HG02938 (cell line): ENCODE results near the gene NANOGP8.

Source experiments
- ATAC-seq: cut with Tn5 transposase; IDR thresholded peaks from one replicate; pipeline ENCODE4 v1.9.1; 2021; ENCODE audit warnings: mild to moderate bottlenecking, moderate library complexity; ENCODE audit not compliant: unreplicated experiment

The NANOGP8 gene

DNA sequence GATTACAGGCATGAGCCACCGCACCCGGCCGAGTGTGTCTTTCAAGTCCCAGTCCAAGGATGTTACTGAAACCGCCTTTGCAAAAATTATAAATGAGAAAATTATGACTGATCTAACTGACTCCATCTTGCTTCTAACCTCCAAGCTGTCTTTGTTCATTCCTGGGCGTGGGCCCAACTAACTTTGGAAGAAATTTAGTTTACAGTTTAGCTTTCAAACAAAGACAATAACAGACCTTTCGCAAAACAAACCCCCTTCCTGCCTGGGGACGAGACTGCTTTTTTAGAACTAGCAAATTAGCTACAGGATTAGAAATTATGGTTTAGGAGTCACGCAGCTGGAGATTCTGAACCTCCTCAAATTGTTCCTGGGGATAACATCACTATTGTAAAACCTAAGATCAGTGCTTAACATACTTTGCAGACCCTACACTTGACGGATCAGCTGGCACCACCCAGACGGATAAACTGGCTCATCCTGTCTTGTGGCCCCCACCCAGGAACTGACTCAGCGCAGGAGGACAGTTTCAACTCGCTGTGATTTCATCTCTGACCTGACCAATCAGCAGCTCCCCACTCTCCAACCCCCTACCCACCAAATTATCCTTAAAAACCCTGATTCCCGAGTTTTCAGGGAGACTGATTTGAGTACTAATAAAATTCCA lies 23.8 kb downstream of the NANOGP8 start:
- no peak for ATAC-seq

- no peak for ATAC-seq
Observed at GRCh38 chr15:35060591-35060990, 24.5 kb downstream of the NANOGP8 start.

- no peak for ATAC-seq
Observed at GRCh38 chr15:35058534-35059054, 26.5 kb downstream of the NANOGP8 start.

GRCh38 chr15:35055416-35056105 lies 29.5 kb downstream of the NANOGP8 start:
- ATAC-seq, result no peak

GRCh38 chr15:35054380-35054779 lies 30.7 kb downstream of the NANOGP8 start:
- no peak for ATAC-seq

DNA sequence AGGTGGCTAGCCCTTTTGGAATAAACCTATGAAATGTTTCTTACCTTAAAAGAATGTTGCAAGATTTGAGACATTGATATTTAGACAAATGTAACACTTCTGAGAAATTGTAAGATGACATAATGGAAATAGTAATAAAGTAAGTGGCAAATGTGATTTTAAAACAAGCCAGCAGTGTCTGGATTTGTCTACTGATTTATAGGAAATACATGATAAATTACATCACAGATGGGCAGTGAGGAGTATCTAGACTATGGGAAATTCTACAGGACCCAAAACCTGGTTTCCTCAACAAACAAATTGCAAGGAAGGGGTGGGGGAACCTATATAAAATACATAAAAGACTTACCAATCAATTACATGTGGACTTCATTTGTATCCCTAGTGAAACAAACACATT lies 37.1 kb downstream of the NANOGP8 start:
- no peak for ATAC-seq

- ATAC-seq, result no peak
Observed at GRCh38 chr15:35047528-35047927, 37.6 kb downstream of the NANOGP8 start.

GRCh38 chr15:35043373-35044095 lies 41.6 kb downstream of the NANOGP8 start:
- ATAC-seq, result no peak

DNA sequence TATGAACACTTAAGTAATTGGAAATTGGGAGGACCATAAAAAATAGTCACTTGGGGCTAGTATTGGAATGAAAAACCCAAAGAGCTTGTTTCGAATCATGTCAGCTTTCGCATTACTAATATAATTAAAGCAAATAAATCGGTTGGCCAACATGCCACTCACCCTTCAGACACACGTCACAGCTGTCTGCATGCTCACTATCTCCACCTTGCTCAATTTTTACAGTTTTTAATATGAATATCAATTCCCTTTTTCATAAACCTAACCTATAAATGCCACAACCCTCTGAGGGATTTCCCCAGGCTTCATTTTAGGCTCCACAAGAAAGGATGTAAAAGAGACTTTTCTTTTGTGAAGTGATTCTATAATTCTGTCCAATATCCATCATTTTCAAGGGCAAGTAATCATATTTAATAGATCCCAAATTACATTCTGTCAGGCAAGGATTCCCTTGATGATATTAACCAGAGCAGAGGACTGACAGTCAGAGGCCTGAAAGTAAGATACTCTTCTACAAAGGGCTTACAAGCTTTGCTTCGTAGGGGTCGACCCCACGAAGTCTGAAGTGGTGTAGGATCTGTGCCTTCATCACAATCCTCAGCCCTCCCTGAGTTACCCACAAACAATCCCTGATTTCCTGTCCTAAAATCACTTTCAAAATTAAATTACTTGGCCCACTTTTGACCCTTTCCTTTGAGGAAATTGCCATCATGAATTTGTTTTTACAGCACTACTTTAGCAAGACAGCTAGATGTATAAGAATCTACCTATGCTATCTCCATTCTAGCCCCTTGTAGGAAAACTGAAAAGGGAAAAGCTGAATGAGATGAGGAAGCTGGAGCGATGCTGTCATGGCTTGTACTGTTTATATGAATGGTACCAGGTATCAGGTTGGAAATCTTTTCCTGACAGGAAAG lies 44.5 kb downstream of the NANOGP8 start:
- no peak for ATAC-seq

- ATAC-seq, result no peak
Observed at GRCh38 chr15:35038626-35039451, 46.3 kb downstream of the NANOGP8 start.
